K562 (cell line): Measurements from ENCODE around the gene BZW1. TPM values are rescaled to one million over a fixed set of nuclear protein-coding genes. Genes with fewer than 3 reads are reported as not detected.

Experiments
- CEBPB ChIP-seq: fragments of 450-650 bp; IDR thresholded peaks from 2 replicates; pipeline ENCODE4 v1.6.1; 2016; ENCODE audit warnings: missing genetic modification characterization, missing compliant biosample characterization
- CEBPG ChIP-seq, 3 experiments: fragments of 200-800 bp in 1 of 3; sonication (Bioruptor generic) in 1 of 3; sonication (generic) in 1 of 3; formaldehyde crosslinking in 1 of 3; IDR thresholded peaks in 2 of 3; conservative IDR thresholded peaks in 1 of 3; 2 replicates each; pipeline versions ENCODE4 v1.6.1 to v1.8.0; 2016 to 2022; ENCODE audit warnings: missing compliant biosample characterization in 2 of 3, missing genetic modification characterization in 2 of 3, mild to moderate bottlenecking in 1 of 3, missing genetic modification reagents in 1 of 3
- CTBP1 ChIP-seq: fragments of 450-650 bp; IDR thresholded peaks from 2 replicates; pipeline ENCODE4 v1.6.1; 2016; ENCODE audit warnings: borderline replicate concordance
- E2F3 ChIP-seq: fragments of 250-450 bp; sonication (Bioruptor Pico); IDR thresholded peaks from 2 replicates; pipeline ENCODE4 v1.4.0; 2020; ENCODE audit warnings: mild to moderate bottlenecking
- ERF ChIP-seq: fragments of 450-650 bp; formaldehyde crosslinking; IDR thresholded peaks from 2 replicates; pipeline ENCODE4 v1.4.0; 2020; ENCODE audit warnings: mild to moderate bottlenecking, mixed read lengths
- FOXJ3 ChIP-seq: sonication (generic); formaldehyde crosslinking; IDR thresholded peaks from 2 replicates; pipeline ENCODE4 v1.4.0; 2020; ENCODE audit warnings: mild to moderate bottlenecking, missing genetic modification reagents
- HINFP ChIP-seq: fragments of 450-650 bp; conservative IDR thresholded peaks from 2 replicates; pipeline ENCODE4 v1.6.1; 2016; ENCODE audit warnings: missing genetic modification characterization, low read depth, mild to moderate bottlenecking, control low read depth, missing compliant biosample characterization
- HOMEZ ChIP-seq: fragments of 250-450 bp; sonication (Bioruptor Pico); IDR thresholded peaks from 2 replicates; pipeline ENCODE4 v1.4.0; 2020; ENCODE audit warnings: mild to moderate bottlenecking, moderate library complexity
- KDM1A ChIP-seq, 2 experiments: fragments of 450-650 bp; IDR thresholded peaks; 2 replicates each; pipeline ENCODE4 v1.6.1; 2016; ENCODE audit warnings: mild to moderate bottlenecking in 2 of 2
- MAFG ChIP-seq: fragments of 450-650 bp; conservative IDR thresholded peaks from 2 replicates; pipeline ENCODE4 v1.6.1; 2016; ENCODE audit warnings: missing genetic modification characterization, missing compliant biosample characterization
- MCM5 ChIP-seq: fragments of 450-650 bp; IDR thresholded peaks from 2 replicates; pipeline ENCODE4 v1.6.1; 2016; ENCODE audit warnings: low read depth
- PPARD ChIP-seq: fragments of 250-450 bp; sonication (Bioruptor Pico); IDR thresholded peaks from 2 replicates; pipeline ENCODE4 v1.8.0; 2022; ENCODE audit warnings: inconsistent platforms, mild to moderate bottlenecking, moderate library complexity
- RAD21 ChIP-seq, 2 experiments: fragments of 250-450 bp in 1 of 2; fragments of 450-650 bp in 1 of 2; sonication (Bioruptor Pico) in 1 of 2; formaldehyde crosslinking in 1 of 2; IDR thresholded peaks in 1 of 2; conservative IDR thresholded peaks in 1 of 2; 2 replicates each; pipeline versions ENCODE4 v1.4.0 to v1.8.0; 2020 to 2022; ENCODE audit warnings: mild to moderate bottlenecking in 2 of 2, moderate library complexity in 1 of 2
- RBM14 ChIP-seq: fragments of 200-400 bp; formaldehyde crosslinking; IDR thresholded peaks from 2 replicates; pipeline ENCODE4 v1.6.1; 2018; ENCODE audit warnings: low read depth, mild to moderate bottlenecking, low read length, moderate library complexity, borderline replicate concordance; ENCODE audit not compliant: insufficient read depth
- TCF3 ChIP-seq: sonication (generic); formaldehyde crosslinking; IDR thresholded peaks from 2 replicates; pipeline ENCODE4 v1.4.0; 2020; ENCODE audit warnings: mild to moderate bottlenecking, missing genetic modification reagents
- YY1 ChIP-seq, 3 experiments: IDR thresholded peaks; 2 replicates each; pipeline ENCODE4 v1.6.1; 2011; ENCODE audit warnings: low read length in 2 of 3, mild to moderate bottlenecking in 2 of 3, moderate library complexity in 2 of 3, borderline replicate concordance in 1 of 3, control low read depth in 1 of 3, low read depth in 1 of 3; ENCODE audit not compliant: insufficient read depth in 3 of 3, insufficient replicate concordance in 2 of 3, control insufficient read depth in 1 of 3, insufficient read length in 1 of 3; ENCODE audit errors: extremely low read depth in 1 of 3
- ZMIZ1 ChIP-seq, 2 experiments: fragments of 150-350 bp in 1 of 2; IDR thresholded peaks; 2 replicates each; pipeline ENCODE4 v1.6.1; 2012 to 2016; ENCODE audit warnings: low read depth in 2 of 2, low read length in 2 of 2, mild to moderate bottlenecking in 1 of 2, moderate library complexity in 1 of 2
- ZNF133 ChIP-seq: fragments of 250-450 bp; sonication (Bioruptor Pico); IDR thresholded peaks from 2 replicates; pipeline ENCODE4 v1.4.0; 2020; ENCODE audit warnings: mild to moderate bottlenecking
- ZNF512 ChIP-seq: IDR thresholded peaks from 2 replicates; pipeline ENCODE4 v1.6.1; 2016; ENCODE audit warnings: missing genetic modification characterization, missing compliant biosample characterization
- polyA plus RNA-seq, 8 experiments: library from polyadenylated mRNA; depleted of rRNA in 4 of 8; stranded (reverse) in 5 of 8; unstranded in 3 of 8; fragments of >200 nt; fragmentation: Nextera tagmentation in 2 of 8; fragmentation: Illumina TruSeq in 1 of 8; extraction: Ambion mirVana in 2 of 8; extraction: Trizol in 1 of 8; gene quantifications; 2 replicates each; pipeline versions ENCODE4 v1.2.1 to v1.2.3, GENCODE V29; 2011 to 2014; ENCODE audit warnings: inconsistent platforms in 1 of 8, missing spikeins in 1 of 8
- total RNA-seq, 7 experiments: library from RNA; depleted of rRNA in 6 of 7; stranded (reverse); fragments of >200 nt in 6 of 7; fragmentation: Illumina TruSeq in 2 of 7; extraction: Trizol in 2 of 7; gene quantifications; 2 replicates each; pipeline versions ENCODE4 v1.2.1 to v1.2.3, GENCODE V29; 2011 to 2021; ENCODE audit warnings: low replicate concordance in 1 of 7

Gene BZW1
- total and polyA plus RNA-seq, 9 of the 15 experiments (the other 6 are each of a cell fraction or from before 2014, with no cell fraction given), result 110 to 244 (median 198) TPM

GRCh38 chr2:200795028-200795440 is 16.7 kb upstream of the BZW1 start (continued):
- TF ChIP-seq KDM1A (IDR thresholded peaks at IDR 0.05) (peak; percentile 28 to 43; a peak in 1 of 4 replicates), RBM14 (no peak), CTBP1 (peak; percentile 47; the same call in 1 of the 2 replicates), MAFG (no peak), ZNF512 (tag) (no peak), MCM5 (no peak), FOXJ3 (CRISPR knock-in tag) (no peak), E2F3 (CRISPR knock-in tag) (no peak), YY1 (IDR thresholded peaks at IDR 0.05; ENCODE audit: borderline replicate concordance in 1 of 3, control insufficient read depth in 1 of 3, extremely low read depth in 1 of 3, insufficient read depth in 3 of 3, insufficient read length in 1 of 3, insufficient replicate concordance in 2 of 3, low read depth in 1 of 3, low read length in 2 of 3) (peak in 1 of 3 experiments; percentile 22), HOMEZ (CRISPR knock-in tag) (no peak), TCF3 (CRISPR knock-in tag) (peak; percentile 40; the same call in 1 of the 2 replicates), ZMIZ1 (IDR thresholded peaks at IDR 0.05; ENCODE audit: low read depth in 2 of 2, low read length in 2 of 2) (no peak), ERF (no peak), HINFP (no peak), CEBPG (CRISPR knock-in tag; IDR thresholded peaks at IDR 0.05) (peak; percentile 88), CEBPG (tag; conservative IDR thresholded peaks at IDR 0.05 in 1 of 2, IDR thresholded peaks at IDR 0.05 in 1 of 2) (peak; percentile 92 to 96), ZNF133 (no peak), PPARD (CRISPR knock-in tag) (no peak), CEBPB (tag) (peak; percentile 98), RAD21 (CRISPR knock-in tag; conservative IDR thresholded peaks at IDR 0.05 in 1 of 2, IDR thresholded peaks at IDR 0.05 in 1 of 2) (peak; percentile 27 to 40; a peak in 3 of 4 replicates)
